Endothelial cell of umbilical vein (primary cell): ENCODE data around the gene SMARCC2. TPM values are rescaled to one million over a fixed set of nuclear protein-coding genes. Genes with fewer than 3 reads are reported as not detected.

Experiments used
- BruUV-seq: library from RNA; stranded (reverse); fragments of 400-500 nt; replicated peaks from 2 replicates; lab custom pipeline; 2021; lab: Mats Ljungman, UMichigan
- CTCF ChIA-PET: fragments of 300-600, 350-600 bp; sonication (Branson Sonifier 250); formaldehyde crosslinking; loops from one replicate; lab custom pipeline; 2021; ENCODE audit warnings: antibody characterized with exemption, inconsistent platforms; lab: Charles Lee
- POLR2A ChIA-PET: fragments of 300-600, 350-600 bp; sonication (Branson Sonifier 250); formaldehyde crosslinking; loops from one replicate; lab custom pipeline; 2021; ENCODE audit warnings: antibody characterized with exemption, inconsistent platforms; lab: Charles Lee
- DNase-seq: peaks from one replicate; pipeline ENCODE4 v3.0.0-alpha.2; 2011; ENCODE audit warnings: low read depth, low spot score
- FAIRE-seq: peaks from 2 replicates; lab custom pipeline; 2011; peaks lifted over from hg19 to GRCh38; lab: Jason Lieb, UNC
- H2AFZ ChIP-seq: 2 replicates; pipeline ENCODE4 v1.6.0; 2012; ENCODE audit warnings: low read depth, low read length, control low read depth, inconsistent platforms
- H3K27ac ChIP-seq: 2 replicates; pipeline ENCODE4 v1.5.1; 2011; ENCODE audit warnings: low read depth, mild to moderate bottlenecking, control low read depth, low read length, moderate library complexity; ENCODE audit not compliant: insufficient read depth
- H3K27me3 ChIP-seq, 2 experiments: 2 replicates each; pipeline versions ENCODE4 v1.6.0 to v1.6.1; 2011; ENCODE audit warnings: low read length in 2 of 2, mixed read lengths in 1 of 2; ENCODE audit not compliant: control insufficient read depth in 2 of 2, insufficient read depth in 2 of 2
- H3K36me3 ChIP-seq, 2 experiments: 2 replicates in 1 of 2; 3 replicates in 1 of 2; pipeline ENCODE4 v1.5.1; 2011; ENCODE audit warnings: low read length in 2 of 2, mild to moderate bottlenecking in 1 of 2, moderate library complexity in 1 of 2; ENCODE audit not compliant: control insufficient read depth in 2 of 2, insufficient read depth in 2 of 2; ENCODE audit errors: extremely low read depth in 1 of 2
- H3K4me1 ChIP-seq: 3 replicates; pipeline ENCODE4 v1.5.1; 2011; ENCODE audit warnings: mild to moderate bottlenecking, low read length; ENCODE audit not compliant: control insufficient read depth, insufficient read depth; ENCODE audit errors: extremely low read depth
- H3K4me2 ChIP-seq: 2 replicates; pipeline ENCODE4 v1.6.1; 2011; ENCODE audit warnings: low read length, control low read depth, mixed read lengths; ENCODE audit not compliant: insufficient read depth
- H3K4me3 ChIP-seq, 3 experiments: fragments of 200-600 bp in 1 of 3; sonication (generic), shearing (Covaris generic) in 1 of 3; replicated peaks in 1 of 3; 2 replicates each; pipeline ENCODE4 v1.5.1; 2011 to 2016; ENCODE audit warnings: control low read depth in 3 of 3, low read length in 3 of 3, mild to moderate bottlenecking in 2 of 3, inconsistent platforms in 1 of 3, low read depth in 1 of 3, moderate library complexity in 1 of 3; ENCODE audit not compliant: insufficient read depth in 1 of 3
- H3K79me2 ChIP-seq: 2 replicates; pipeline ENCODE4 v1.6.0; 2012; ENCODE audit warnings: low read length, inconsistent platforms; ENCODE audit not compliant: control insufficient read depth, insufficient read depth
- H3K9ac ChIP-seq: replicated peaks from 2 replicates; pipeline ENCODE3; 2011; ENCODE audit warnings: low read length, control low read depth; ENCODE audit not compliant: insufficient read depth; ENCODE audit errors: extremely low read depth
- H3K9me1 ChIP-seq: replicated peaks from 3 replicates; pipeline ENCODE4 v1.6.0; 2011; ENCODE audit warnings: mild to moderate bottlenecking, low read length; ENCODE audit not compliant: control insufficient read depth, insufficient read depth; ENCODE audit errors: extremely low read depth
- H3K9me3 ChIP-seq: replicated peaks from 2 replicates; pipeline ENCODE4 v1.5.1; 2012; ENCODE audit warnings: low read length, inconsistent platforms; ENCODE audit not compliant: control insufficient read depth, insufficient read depth
- H4K20me1 ChIP-seq: replicated peaks from 2 replicates; pipeline ENCODE3; 2011; ENCODE audit warnings: mild to moderate bottlenecking, low read length; ENCODE audit not compliant: control insufficient read depth, insufficient read depth; ENCODE audit errors: extremely low read depth
- EZH2 ChIP-seq: IDR thresholded peaks from 2 replicates; pipeline ENCODE4 v1.6.1; 2012; ENCODE audit warnings: borderline replicate concordance, low read depth, mild to moderate bottlenecking, moderate library complexity, low read length, inconsistent platforms; ENCODE audit not compliant: severe bottlenecking
- FOS ChIP-seq: IDR thresholded peaks from 2 replicates; pipeline ENCODE4 v1.6.1; 2011; ENCODE audit warnings: mild to moderate bottlenecking, low read length, moderate library complexity, borderline replicate concordance; ENCODE audit not compliant: insufficient read depth
- POLR2A ChIP-seq: IDR thresholded peaks from 2 replicates; pipeline ENCODE4 v1.6.1; 2012; ENCODE audit warnings: low read depth, mild to moderate bottlenecking, control low read depth, low read length
- POLR2AphosphoS5 ChIP-seq: IDR thresholded peaks from 2 replicates; pipeline ENCODE4 v1.6.1; 2012; ENCODE audit warnings: low read depth, mild to moderate bottlenecking, control low read depth, low read length, moderate library complexity; ENCODE audit not compliant: insufficient read depth
- dilution Hi-C: fragments of 300-500 bp; cut with MboI; formaldehyde crosslinking; loops from one replicate; pipeline ENCODE4 v1.15.0; 2019; ENCODE audit warnings: low sequenced_read_pairs; ENCODE audit not compliant: extremely low pct_ligation_motif_present
- intact Hi-C: fragments of 100-400 bp; cut with micrococcal nuclease; formaldehyde crosslinking; loops from one replicate; pipeline ENCODE4 v1.10.0; 2022
- polyA plus RNA-seq, 4 experiments: library from polyadenylated mRNA; depleted of rRNA in 3 of 4; stranded (reverse) in 3 of 4; unstranded in 1 of 4; fragments of >200 nt; gene quantifications; 2 replicates each; pipeline versions ENCODE4 v1.2.1 to v1.2.3, GENCODE V29; 2011 to 2012; ENCODE audit warnings: missing spikeins in 1 of 4
- total RNA-seq: library from RNA; stranded (reverse); gene quantifications from 2 replicates; pipeline ENCODE4 v1.2.3, GENCODE V29; 2021
- TF ChIP-seq, protein P1 (sequence below): IDR thresholded peaks from 2 replicates; pipeline ENCODE4 v1.6.1; 2011; ENCODE audit not compliant: insufficient read depth, insufficient read length
- TF ChIP-seq, protein P2 (sequence below), 2 donors: IDR thresholded peaks; 1 replicate in 1 of 2; 2 replicates in 1 of 2; pipeline ENCODE4 v1.5.1; 2011; ENCODE audit warnings: low read length in 2 of 2, mild to moderate bottlenecking in 2 of 2, moderate library complexity in 2 of 2, control low read depth in 1 of 2, inconsistent platforms in 1 of 2, low read depth in 1 of 2; ENCODE audit not compliant: insufficient read depth in 1 of 2; ENCODE audit errors: extremely low read depth in 1 of 2

SMARCC2 gene
- total and polyA plus RNA-seq, 2 donors (not counting 3 experiments of a cell fraction or from before 2014, with no cell fraction given), result 51.9 to 121 TPM

DNA sequence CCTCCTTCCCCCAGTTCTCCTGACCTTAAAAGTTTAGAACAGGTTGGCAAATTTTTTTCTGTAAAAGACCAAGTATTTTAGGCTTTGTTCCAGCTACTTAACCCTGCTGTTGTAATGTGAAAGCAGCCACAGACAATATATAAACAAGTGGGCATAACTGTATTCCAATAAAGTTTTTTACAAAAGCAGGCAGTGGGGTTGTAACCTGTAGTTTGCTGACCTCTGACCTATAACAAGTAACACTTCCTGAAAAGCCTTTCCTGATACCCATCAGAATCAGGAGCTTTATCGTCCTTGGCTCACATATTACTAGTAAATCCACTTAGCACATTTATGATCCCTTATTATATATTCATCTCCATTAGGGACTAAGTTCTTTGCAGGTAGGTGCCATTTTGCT is 13.1 kb upstream of the SMARCC2 start:
- DNase-seq (peak; percentile 41), FAIRE-seq (no peak)
- H3K9me3 ChIP-seq, result no peaks in the 10 kb centered on the region
- no peaks in the 10 kb centered on the region for H3K9me1 ChIP-seq
- ChIA-PET CTCF (interaction anchor here (0.8 to 8.5 kb wide), 5 partner anchors 10 to 56 kb away, joined by 3 to 54 read pairs (median 3); partner anchors contain the start of genes ANKRD52, RNF41 and SMARCC2), POLR2A (interaction anchor here (2.3 kb wide), 1 partner anchor 19 kb away, joined by 10 read pairs; the partner anchor contains the start of gene RNF41)
- TF ChIP-seq FOS (no peak), POLR2AphosphoS5 (no peak), EZH2 (no peak), POLR2A (no peak)
- TF ChIP-seq, protein P1, sequence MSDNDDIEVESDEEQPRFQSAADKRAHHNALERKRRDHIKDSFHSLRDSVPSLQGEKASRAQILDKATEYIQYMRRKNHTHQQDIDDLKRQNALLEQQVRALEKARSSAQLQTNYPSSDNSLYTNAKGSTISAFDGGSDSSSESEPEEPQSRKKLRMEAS, result no peak
- TF ChIP-seq, protein P2, sequence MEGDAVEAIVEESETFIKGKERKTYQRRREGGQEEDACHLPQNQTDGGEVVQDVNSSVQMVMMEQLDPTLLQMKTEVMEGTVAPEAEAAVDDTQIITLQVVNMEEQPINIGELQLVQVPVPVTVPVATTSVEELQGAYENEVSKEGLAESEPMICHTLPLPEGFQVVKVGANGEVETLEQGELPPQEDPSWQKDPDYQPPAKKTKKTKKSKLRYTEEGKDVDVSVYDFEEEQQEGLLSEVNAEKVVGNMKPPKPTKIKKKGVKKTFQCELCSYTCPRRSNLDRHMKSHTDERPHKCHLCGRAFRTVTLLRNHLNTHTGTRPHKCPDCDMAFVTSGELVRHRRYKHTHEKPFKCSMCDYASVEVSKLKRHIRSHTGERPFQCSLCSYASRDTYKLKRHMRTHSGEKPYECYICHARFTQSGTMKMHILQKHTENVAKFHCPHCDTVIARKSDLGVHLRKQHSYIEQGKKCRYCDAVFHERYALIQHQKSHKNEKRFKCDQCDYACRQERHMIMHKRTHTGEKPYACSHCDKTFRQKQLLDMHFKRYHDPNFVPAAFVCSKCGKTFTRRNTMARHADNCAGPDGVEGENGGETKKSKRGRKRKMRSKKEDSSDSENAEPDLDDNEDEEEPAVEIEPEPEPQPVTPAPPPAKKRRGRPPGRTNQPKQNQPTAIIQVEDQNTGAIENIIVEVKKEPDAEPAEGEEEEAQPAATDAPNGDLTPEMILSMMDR (IDR thresholded peaks at IDR 0.05; ENCODE audit: extremely low read depth in 1 of 2, insufficient read depth in 1 of 2, low read depth in 1 of 2, low read length in 2 of 2), result no peak
- dilution Hi-C loops (no loop called here), intact Hi-C loops (no loop called here)
- peaks cover 6 to 20% of the 10 kb centered on the region in 2 experiments for H3K36me3 ChIP-seq
- no peaks in the 10 kb centered on the region for H3K27me3 ChIP-seq
- H3K4me3 ChIP-seq, result no peak overlapping the region
- peaks cover 35% of the 10 kb centered on the region for H3K4me1 ChIP-seq
- no peak overlapping the region for H3K9ac ChIP-seq
- BruUV-seq, result no TSS peak
- no peak overlapping the region for H2AFZ ChIP-seq
- no peaks in the 10 kb centered on the region for H3K79me2 ChIP-seq
- no peaks in the 10 kb centered on the region for H4K20me1 ChIP-seq
- H3K4me2 ChIP-seq, result peak overlapping the region; percentile 19
- H3K27ac ChIP-seq, result no peak overlapping the region
